GM18909 (cell line): ENCODE data around the gene LAMC2.

ENCODE experiments used
- ATAC-seq: cut with Tn5 transposase; IDR thresholded peaks from one replicate; pipeline ENCODE4 v1.9.1; 2021; ENCODE audit warnings: mild to moderate bottlenecking; ENCODE audit not compliant: unreplicated experiment, poor library complexity

LAMC2 gene

DNA sequence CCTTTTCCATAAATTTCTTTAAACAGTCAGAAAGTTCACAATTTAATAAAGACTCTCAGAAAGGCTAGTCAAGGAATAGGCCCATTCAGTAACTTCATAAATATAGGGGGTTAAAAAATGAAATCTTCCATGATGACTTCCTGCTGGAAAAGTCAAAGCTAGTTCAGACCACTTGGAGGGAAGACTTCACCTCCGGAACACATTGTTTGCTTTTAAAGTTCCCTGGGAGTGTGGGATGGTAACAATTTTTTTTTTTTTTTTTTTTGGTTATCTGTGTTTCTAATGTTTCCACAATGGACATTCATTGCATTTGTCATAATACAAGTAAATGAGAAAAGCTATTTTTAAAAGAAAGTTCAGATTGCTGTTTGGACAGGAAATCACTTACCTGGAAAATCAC, 18.4 kb upstream of the LAMC2 start:
- ATAC-seq: no peak

DNA sequence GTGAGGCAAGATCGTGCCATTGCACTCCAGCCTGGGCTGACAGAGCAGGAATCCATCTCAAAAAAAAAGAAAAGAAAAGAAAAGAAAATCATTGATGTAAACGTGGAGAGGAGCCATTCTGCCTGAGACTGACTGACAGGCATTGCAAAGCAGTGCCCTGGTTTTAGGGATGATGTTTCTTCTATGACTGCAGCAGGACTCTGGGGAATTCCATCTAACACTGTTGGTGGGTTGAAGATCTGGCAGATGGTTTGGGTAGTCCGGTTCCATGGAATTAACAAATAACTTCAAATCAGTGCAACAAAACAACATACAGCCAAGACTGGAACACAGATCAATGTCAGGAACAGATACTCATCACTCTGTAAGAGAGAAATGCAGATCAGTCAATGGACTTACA, 17.8 kb upstream of the LAMC2 start:
- ATAC-seq: no peak

GRCh38 chr1:183173828-183174227, 12.2 kb upstream of the LAMC2 start:
- ATAC-seq: no peak

DNA sequence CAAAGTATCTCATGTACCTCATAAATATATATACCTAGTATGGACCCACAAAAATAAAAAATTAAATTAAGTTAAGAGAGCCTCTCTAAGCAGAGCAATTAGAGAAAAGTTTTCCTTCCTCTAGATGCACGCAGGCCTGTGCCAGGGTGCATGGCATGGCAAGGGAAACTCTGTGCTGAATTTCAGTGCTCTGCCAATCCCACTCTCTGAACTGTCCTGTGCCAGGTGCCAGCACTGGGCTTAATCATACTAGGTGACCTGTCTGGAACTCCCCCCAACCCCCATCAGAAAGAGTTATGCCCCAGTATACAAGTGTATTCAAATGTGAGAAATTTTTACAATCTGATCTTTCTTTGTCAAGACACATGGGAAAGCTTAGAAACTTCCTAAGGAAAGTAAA, 10.4 kb upstream of the LAMC2 start:
- no peak for ATAC-seq

- ATAC-seq: no peak
Measured at GRCh38 chr1:183178545-183178944, 7.5 kb upstream of the LAMC2 start.

GRCh38 chr1:183179033-183179432, 7.0 kb upstream of the LAMC2 start:
- no peak for ATAC-seq

DNA sequence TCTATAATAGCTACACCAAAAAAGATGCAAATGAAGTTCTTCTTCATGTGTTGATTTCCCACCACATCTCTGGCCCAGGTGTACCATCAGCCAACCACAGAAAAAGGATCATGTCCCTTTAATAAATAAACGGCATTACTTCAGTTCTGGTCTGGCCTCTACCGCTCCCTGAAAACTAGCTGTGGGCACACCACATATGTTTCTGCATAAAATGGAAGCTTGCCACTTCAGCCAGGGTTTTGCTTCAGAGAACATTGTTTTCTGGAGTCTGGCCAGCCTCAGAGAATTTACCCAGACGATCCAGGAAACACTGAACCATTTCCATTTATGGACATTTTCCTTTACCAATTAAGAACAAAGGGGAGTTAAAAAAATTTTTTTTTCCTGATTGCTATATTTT, 5.8 kb upstream of the LAMC2 start:
- peak; percentile 52 for ATAC-seq

DNA sequence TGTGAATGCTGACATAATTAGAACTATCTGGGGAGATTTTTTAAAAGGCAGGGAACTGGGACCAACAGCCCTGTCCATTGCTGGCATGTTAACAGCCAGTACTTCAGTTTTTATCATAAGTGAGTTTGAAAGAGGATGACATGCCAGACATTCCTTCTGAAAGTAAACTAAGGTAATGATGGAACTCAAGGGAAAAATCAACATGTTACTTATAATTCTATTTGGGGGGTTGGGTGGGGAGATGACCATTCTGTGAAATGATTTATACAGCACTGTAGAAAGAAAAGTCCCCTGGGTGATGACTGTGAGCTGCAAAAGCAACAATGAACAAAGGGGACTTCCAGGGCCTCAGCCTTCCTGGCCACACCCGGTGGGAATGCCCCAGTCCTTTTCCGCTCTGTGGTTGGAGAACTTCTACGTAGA, 5.4 kb upstream of the LAMC2 start:
- ATAC-seq: no peak

DNA sequence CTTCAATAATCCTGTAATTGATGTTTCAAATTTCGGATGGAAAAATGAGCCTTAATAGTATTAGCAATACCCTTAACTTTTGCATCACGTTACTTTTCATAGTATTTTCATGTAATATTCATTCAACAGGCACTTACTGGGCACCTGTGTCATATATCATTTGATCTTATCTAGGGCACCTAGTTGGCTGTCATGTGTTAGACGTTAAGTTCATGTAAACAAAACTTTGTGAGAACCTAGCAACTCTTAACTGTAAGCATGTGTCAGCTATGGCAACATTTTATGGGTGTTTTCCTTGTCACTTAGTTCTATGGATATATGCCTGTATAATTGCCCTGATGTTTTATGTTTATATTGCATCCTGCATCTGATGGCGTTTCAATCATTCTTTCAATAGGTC, 777 bp downstream of the LAMC2 start:
- no peak for ATAC-seq

DNA sequence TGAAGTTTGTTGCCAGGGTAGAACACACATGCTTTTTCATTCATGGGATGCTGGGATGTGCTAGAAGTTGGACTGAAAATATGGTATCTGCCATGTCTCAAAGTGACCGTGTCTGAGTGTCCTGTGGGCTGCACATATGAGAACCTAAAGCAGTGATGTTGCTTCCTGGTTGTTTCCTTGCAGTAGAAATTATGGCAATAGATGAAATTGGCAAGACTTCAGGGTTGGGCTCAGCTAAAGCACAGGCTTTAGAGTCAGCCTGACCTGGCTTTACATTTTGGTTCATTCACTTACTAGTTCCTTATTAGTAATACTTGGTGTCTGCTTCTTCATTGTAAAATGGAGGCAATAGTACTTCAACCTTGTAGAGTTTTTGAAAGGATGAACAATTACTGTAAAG, 2.2 kb downstream of the LAMC2 start:
- no peak for ATAC-seq

DNA sequence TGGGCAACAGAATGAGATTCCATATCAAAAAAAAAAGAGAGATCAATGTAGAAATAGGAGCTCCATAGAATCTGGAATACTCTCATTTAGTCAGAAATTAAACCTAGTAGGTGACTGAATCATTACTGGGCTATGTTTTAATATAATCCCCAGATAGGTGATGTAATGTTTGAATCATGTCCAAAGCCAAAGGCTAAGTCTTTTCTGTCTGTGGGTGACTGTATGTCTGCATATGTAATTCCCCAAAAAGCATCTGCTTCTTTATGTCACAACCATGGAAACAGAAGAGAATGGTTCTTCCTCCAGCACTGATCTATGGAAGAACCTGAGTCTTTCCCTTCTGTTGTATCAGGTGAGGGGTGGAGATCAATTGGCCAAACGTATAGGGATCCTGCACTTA, 5.8 kb downstream of the LAMC2 start:
- no peak for ATAC-seq

DNA sequence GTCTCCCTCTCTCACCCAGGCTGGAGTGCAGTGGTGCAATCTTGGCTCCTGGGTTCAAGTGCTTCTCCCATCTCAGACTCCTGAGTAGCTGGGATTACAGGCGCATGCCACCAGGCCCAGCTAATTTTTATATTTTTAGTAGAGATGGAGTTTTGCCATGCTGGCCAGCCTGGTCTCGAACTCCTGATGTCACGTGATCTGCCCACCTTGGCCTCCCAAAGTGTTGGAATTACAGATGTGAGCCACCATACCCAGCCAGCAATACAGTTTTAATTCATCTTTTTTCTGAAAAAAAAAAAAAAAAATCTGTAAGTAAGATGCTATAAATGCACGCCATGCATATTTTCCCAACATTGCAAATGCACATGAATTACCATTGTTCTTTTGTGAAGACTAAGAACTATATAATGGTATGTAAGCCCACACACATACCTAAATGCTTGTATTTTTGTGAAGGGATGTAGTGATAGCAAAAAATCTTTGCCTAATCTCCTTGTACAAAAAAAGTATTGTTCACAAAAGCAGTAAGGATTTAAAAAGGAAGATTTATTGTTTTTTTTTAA, 8.0 kb downstream of the LAMC2 start:
- no peak for ATAC-seq

DNA sequence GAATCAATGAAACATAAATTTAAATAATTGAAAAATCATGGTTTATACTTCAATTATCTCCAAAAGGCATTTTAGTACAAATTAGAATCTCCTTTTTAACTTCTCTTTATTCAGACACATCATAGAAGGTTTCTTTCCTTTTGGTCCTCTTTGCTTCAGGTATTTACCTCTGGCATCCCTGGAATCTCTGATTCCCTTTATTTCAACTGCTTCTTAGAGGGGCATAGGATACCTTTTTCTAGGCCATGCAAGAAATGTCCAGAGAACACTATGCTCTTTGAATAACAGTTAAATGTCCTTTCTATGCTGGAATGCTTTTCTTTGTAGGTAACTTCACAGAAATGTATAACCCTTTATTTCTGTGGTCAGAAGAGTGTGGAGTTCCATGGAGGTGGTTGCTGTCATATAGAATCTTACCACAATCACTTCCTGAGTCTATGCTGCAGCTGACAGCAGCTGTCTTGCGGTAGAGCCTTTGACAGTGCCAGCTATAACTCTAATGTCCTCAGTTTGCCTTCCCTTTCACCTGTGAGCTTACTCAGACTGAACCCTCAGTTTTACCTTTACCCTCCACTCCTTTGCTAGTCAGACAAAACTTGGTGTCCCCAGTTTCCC, 8.6 kb downstream of the LAMC2 start:
- ATAC-seq: peak; percentile 96

GRCh38 chr1:183195142-183195574, 9.1 kb downstream of the LAMC2 start:
- peak; percentile 59 for ATAC-seq

GRCh38 chr1:183197762-183198161, 11.7 kb downstream of the LAMC2 start:
- ATAC-seq: no peak

DNA sequence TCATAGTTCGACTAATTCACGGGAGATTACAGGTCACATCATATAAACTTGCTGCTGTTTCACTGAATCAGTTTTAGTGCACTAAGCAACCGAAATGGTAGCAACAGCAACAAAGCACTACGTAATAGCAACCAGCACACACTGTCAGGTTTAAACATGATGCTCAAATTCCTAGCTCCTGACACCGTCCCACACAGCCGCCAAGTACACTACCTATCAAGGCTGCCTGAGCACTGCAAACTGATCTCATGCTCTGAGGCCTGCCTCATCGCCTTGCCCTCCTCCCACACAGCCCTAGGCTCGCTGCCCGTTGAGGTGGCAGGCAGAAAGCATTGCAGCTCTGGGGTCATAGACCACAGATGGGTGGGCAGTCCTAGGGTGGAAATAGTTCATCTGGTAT, 12.4 kb downstream of the LAMC2 start:
- no peak for ATAC-seq

DNA sequence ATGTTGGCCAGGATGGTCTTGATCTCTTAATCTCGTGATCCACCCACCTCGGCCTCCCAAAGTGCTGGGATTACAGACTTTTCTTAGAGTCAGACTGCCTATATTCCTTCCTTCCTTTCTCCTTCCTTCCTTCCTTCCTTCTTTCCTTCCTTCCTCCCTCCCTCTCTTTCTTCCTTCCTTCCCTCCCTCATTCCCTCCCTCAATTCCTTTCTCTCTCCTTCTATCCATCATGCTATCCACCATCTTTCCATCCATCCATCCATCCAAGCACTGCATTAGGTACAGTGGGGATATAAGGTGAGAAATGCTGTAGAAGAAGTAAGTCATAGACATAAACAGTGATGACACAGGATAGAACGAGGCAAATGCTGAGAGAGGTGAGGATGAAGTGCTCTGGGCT, 13.2 kb downstream of the LAMC2 start:
- ATAC-seq: no peak

DNA sequence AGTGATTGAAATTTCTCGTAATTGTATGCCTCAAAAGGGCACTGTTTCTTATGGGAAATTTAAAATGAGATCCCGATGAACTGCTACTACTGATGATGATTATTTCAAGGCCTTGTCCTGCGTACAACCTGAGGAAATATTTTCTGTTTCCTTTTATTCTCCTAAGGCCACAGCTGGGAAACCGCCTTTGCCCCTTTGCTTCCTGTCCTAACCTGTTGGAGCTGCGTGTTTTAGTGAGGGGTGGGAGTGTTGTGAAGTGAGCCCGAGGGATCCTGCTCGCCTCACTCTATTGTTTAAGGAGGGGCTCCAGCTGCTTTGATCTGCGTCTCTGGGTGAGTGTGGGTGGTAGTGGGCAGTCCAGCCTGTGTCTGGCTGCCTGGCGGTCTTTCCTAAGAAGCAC, 14.4 kb downstream of the LAMC2 start:
- no peak for ATAC-seq

DNA sequence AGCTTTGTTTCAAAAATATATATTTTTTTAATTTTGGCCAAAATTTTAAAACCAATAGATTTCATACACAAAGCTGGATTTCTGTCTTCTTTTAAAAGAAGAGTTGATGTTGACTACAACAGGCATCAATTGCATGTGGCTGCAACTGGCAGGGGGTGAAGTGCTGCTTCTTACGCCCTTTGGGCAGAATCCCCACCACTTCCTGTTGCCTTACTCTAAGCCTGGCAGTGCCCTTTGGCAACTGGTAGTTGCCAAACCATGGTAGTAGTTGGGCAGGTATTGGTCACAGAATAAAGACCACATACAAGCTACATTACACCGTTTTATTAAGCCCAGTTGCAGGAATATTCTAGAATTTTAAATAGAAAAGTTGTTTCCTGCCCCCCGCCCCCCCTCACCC, 17.0 kb downstream of the LAMC2 start:
- ATAC-seq: no peak

GRCh38 chr1:183205196-183205781, 19.2 kb downstream of the LAMC2 start:
- no peak for ATAC-seq

DNA sequence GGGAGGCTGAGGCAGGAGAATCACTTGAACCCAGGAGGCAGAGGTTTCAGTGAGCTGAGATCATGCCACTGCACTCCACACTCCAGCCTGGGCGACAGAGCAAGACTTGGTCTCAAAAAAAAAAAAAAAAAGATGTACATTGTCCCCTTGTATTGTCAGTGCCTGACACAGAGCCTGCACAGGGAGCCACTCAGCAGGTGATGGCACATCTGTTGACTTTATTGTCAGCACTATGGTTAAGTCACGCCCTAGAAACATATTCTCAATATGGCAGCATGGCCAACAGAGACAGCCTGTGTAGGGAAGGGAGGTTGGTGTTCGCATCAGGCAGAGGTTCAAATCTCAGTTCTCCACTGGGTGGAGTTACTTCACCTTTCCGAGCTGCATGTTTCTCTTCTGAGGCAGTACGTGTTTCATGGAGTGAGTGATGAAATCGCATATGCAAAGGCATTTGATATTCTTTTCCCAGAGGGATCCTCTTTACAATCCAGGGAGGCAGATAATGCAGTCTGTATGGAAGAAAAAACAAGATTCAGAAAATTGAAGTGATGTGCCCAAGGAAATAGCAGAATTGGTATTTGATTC, 20.6 kb downstream of the LAMC2 start:
- no peak for ATAC-seq
